GM23338 (cell line): ENCODE results near the gene NRXN2. TPM values are rescaled to one million over a fixed set of nuclear protein-coding genes. Genes with fewer than 3 reads are reported as not detected.
A peak's percentile ranks its signal among the peaks of the same experiment; 100 is the strongest.

Experiments used
- ATAC-seq: fragments of 200-7000 bp; cut with Tn5 transposase; 3 replicates; pipeline ENCODE4 v1.9.1; 2020
- DNase-seq: peaks from one replicate; pipeline ENCODE4 v3.0.0-alpha.2; 2015; ENCODE audit warnings: low spot score
- H2AFZ ChIP-seq: fragments of 200-600 bp; sonication (generic); 2 replicates; pipeline ENCODE4 v1.8.0; 2016; ENCODE audit warnings: antibody characterized with exemption, mild to moderate bottlenecking, moderate library complexity
- H3F3A ChIP-seq: fragments of 200-600 bp; sonication (generic); replicated peaks from 2 replicates; pipeline ENCODE4 v1.8.0; 2017; ENCODE audit warnings: antibody characterized with exemption, mixed run types, low read depth
- H3K27ac ChIP-seq: fragments of 200-600 bp; sonication (generic); 2 replicates; pipeline ENCODE4 v1.6.1; 2016; ENCODE audit warnings: low read depth
- H3K27me3 ChIP-seq: fragments of 200-600 bp; sonication (generic); 2 replicates; pipeline ENCODE4 v1.8.0; 2016; ENCODE audit warnings: mild to moderate bottlenecking, mixed run types, moderate library complexity; ENCODE audit not compliant: insufficient read depth
- H3K36me3 ChIP-seq: fragments of 200-600 bp; sonication (generic); 2 replicates; pipeline ENCODE4 v1.8.0; 2016; ENCODE audit warnings: mild to moderate bottlenecking; ENCODE audit not compliant: insufficient read depth
- H3K4me1 ChIP-seq: fragments of 200-600 bp; sonication (generic); 2 replicates; pipeline ENCODE4 v1.8.0; 2016; ENCODE audit warnings: mild to moderate bottlenecking, moderate library complexity; ENCODE audit not compliant: insufficient read depth
- H3K4me2 ChIP-seq: fragments of 200-600 bp; sonication (generic); 2 replicates; pipeline ENCODE4 v1.7.1; 2017; ENCODE audit warnings: mixed run types
- H3K4me3 ChIP-seq: fragments of 200-600 bp; sonication (generic); 2 replicates; pipeline ENCODE4 v1.6.1; 2016; ENCODE audit warnings: mixed run types
- H3K79me2 ChIP-seq: fragments of 200-600 bp; sonication (generic); replicated peaks from 2 replicates; pipeline ENCODE4 v1.8.0; 2017; ENCODE audit warnings: mild to moderate bottlenecking; ENCODE audit not compliant: insufficient read depth
- H3K9me2 ChIP-seq: fragments of 200-600 bp; sonication (generic); 2 replicates; pipeline ENCODE4 v1.8.0; 2017; ENCODE audit not compliant: insufficient read depth
- H4K20me1 ChIP-seq: fragments of 200-600 bp; sonication (generic); replicated peaks from 2 replicates; pipeline ENCODE4 v1.8.0; 2017; ENCODE audit warnings: mild to moderate bottlenecking; ENCODE audit not compliant: insufficient read depth
- H3K27ac Mint-ChIP-seq: 2 replicates; pipeline ENCODE4 v1.8.0; 2020; ENCODE audit warnings: inconsistent platforms, mild to moderate bottlenecking, moderate library complexity, mixed read lengths
- H3K27me3 Mint-ChIP-seq: 3 replicates; pipeline ENCODE4 v1.8.0; 2022; ENCODE audit warnings: low read depth, mild to moderate bottlenecking, moderate library complexity, mixed read lengths, inconsistent platforms; ENCODE audit not compliant: insufficient read depth, poor library complexity
- H3K36me3 Mint-ChIP-seq: 3 replicates; pipeline ENCODE4 v1.8.0; 2021; ENCODE audit warnings: low read depth, mild to moderate bottlenecking, inconsistent platforms, moderate library complexity, mixed read lengths
- H3K4me1 Mint-ChIP-seq: 3 replicates; pipeline ENCODE4 v1.8.0; 2020; ENCODE audit warnings: mild to moderate bottlenecking, inconsistent platforms, mixed read lengths
- H3K4me3 Mint-ChIP-seq: 3 replicates; pipeline ENCODE4 v1.8.0; 2021; ENCODE audit warnings: moderate library complexity, mild to moderate bottlenecking, inconsistent platforms, mixed read lengths
- H3K9me3 Mint-ChIP-seq: 3 replicates; pipeline ENCODE4 v1.8.0; 2020; ENCODE audit warnings: moderate library complexity, mild to moderate bottlenecking, inconsistent platforms, mixed read lengths
- CTCF ChIP-seq, 2 experiments: fragments of 200-600 bp in 1 of 2; sonication (generic) in 1 of 2; conservative IDR thresholded peaks; 2 replicates each; pipeline versions ENCODE4 v1.5.1 to v1.6.1; 2016 to 2017; ENCODE audit warnings: antibody characterized with exemption in 2 of 2, low read depth in 2 of 2, mild to moderate bottlenecking in 2 of 2, moderate library complexity in 1 of 2
- EZH2 ChIP-seq: fragments of 200-600 bp; sonication (generic); IDR thresholded peaks from one replicate; pipeline ENCODE4 v1.8.0; 2017; ENCODE audit warnings: antibody characterized with exemption, mild to moderate bottlenecking, low read depth; ENCODE audit not compliant: unreplicated experiment
- NANOG ChIP-seq: IDR thresholded peaks from 2 replicates; pipeline ENCODE4 v1.6.1; 2016; ENCODE audit warnings: antibody characterized with exemption, borderline replicate concordance
- STAT1 ChIP-seq: IDR thresholded peaks from one replicate; pipeline ENCODE4 v1.6.1; 2016; ENCODE audit warnings: antibody characterized with exemption; ENCODE audit not compliant: unreplicated experiment
- ZNF462 ChIP-seq: fragments of 250-450 bp; sonication (Bioruptor Pico); IDR thresholded peaks from 2 replicates; pipeline ENCODE4 v1.5.0; 2020; ENCODE audit warnings: mild to moderate bottlenecking, moderate library complexity
- polyA plus RNA-seq: library from polyadenylated mRNA; unstranded; fragments of >200 nt; fragmentation: Nextera tagmentation; extraction: Ambion mirVana; gene quantifications from 2 replicates; pipeline ENCODE4 v1.2.1, GENCODE V29; 2016
- total RNA-seq: library from RNA; depleted of rRNA; stranded (reverse); fragments of >200 nt; shearing (Covaris generic); gene quantifications from 2 replicates; pipeline ENCODE4 v1.2.3, GENCODE V29; 2014

NRXN2 gene
- total and polyA plus RNA-seq, 2 experiments from 2014 or later, result 3.4 to 17.0 TPM

GRCh38 chr11:64692764-64693331 is 30.1 kb downstream of the NRXN2 start:
- Histone ChIP-seq H3K4me1 (peaks cover 24% of the 10 kb centered on the region), H3K4me3 (peak overlapping the region; percentile 40), H3F3A (0 out of 2 replicates have a peak, but pooled peaks cover 2% of the 10 kb centered on the region), H3K36me3 (no peaks in the 10 kb centered on the region), H3K4me2 (peak overlapping the region; percentile 74), H2AFZ (peak overlapping the region; percentile 59; the same call in 1 of the 2 replicates), H4K20me1 (no peaks in the 10 kb centered on the region), H3K27ac (no peak overlapping the region), H3K27me3 (no peaks in the 10 kb centered on the region), H3K79me2 (no peaks in the 10 kb centered on the region), H3K9me2 (no peaks in the 10 kb centered on the region)
- DNase-seq (peak; percentile 34), ATAC-seq (peak; percentile 2; the same call in 1 of the 3 replicates)
- peaks cover 17% of the 10 kb centered on the region for H3K27me3 Mint-ChIP-seq
- H3K27ac Mint-ChIP-seq, result no peak overlapping the region
- no peaks in the 10 kb centered on the region; the same call in 2 of the 3 replicates for H3K36me3 Mint-ChIP-seq
- TF ChIP-seq CTCF (conservative IDR thresholded peaks at IDR 0.05; ENCODE audit: low read depth in 2 of 2) (peak in 1 of 2 experiments; percentile 57; a peak in 2 of 4 replicates), NANOG (no peak)
- H3K9me3 Mint-ChIP-seq, result no peaks in the 10 kb centered on the region
- peaks cover 39% of the 10 kb centered on the region for H3K4me1 Mint-ChIP-seq
- H3K4me3 Mint-ChIP-seq, result peak overlapping the region; percentile 55

GRCh38 chr11:64691543-64691942 is 31.5 kb downstream of the NRXN2 start:
- ATAC-seq (no peak), DNase-seq (no peak)
- peaks cover 25% of the 10 kb centered on the region for H3K4me1 ChIP-seq
- no peak overlapping the region for H3K4me3 Mint-ChIP-seq
- H2AFZ ChIP-seq, result no peak overlapping the region
- H3K4me3 ChIP-seq, result no peak overlapping the region
- no peak overlapping the region for H3K4me2 ChIP-seq
- H3K4me1 Mint-ChIP-seq, result peaks cover 44% of the 10 kb centered on the region
- TF ChIP-seq EZH2 (no peak), CTCF (conservative IDR thresholded peaks at IDR 0.05; ENCODE audit: low read depth in 2 of 2) (no peak), STAT1 (no peak)
- H3K79me2 ChIP-seq, result no peaks in the 10 kb centered on the region
- H3K27me3 ChIP-seq, result no peaks in the 10 kb centered on the region
- no peak overlapping the region for H3K27ac ChIP-seq
- no peak overlapping the region for H3K27ac Mint-ChIP-seq
- no peaks in the 10 kb centered on the region for H4K20me1 ChIP-seq
- no peaks in the 10 kb centered on the region; the same call in 2 of the 3 replicates for H3K36me3 Mint-ChIP-seq
- H3K9me2 ChIP-seq, result no peaks in the 10 kb centered on the region
- no peaks in the 10 kb centered on the region for H3K36me3 ChIP-seq
- no peaks in the 10 kb centered on the region for H3K9me3 Mint-ChIP-seq
- peaks cover 14% of the 10 kb centered on the region for H3K27me3 Mint-ChIP-seq
- H3F3A ChIP-seq, result 0 out of 2 replicates have a peak, but pooled peaks cover 2% of the 10 kb centered on the region

DNA sequence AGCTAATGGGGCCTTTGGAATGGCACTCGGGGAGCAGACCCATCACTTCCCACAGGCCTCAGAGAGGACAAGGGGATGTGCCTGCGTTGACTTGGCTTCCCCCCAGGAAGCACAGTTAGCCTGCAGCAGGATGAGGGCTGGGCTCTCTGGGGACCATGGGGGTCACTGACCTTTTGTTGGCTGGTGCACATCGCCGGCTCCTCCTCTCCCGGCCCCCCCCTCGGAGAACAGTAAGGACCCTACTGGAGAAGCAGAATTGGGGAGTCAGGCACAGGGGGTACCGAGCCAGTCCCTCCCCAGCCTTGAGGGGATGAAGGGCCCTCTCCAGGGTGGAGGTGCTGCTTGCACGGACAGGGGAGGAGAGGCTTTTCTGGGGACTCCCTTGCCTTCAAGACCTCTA is 32.8 kb downstream of the NRXN2 start:
- H4K20me1 ChIP-seq, result no peaks in the 10 kb centered on the region
- H3K79me2 ChIP-seq, result no peaks in the 10 kb centered on the region
- H3K4me1 Mint-ChIP-seq, result peaks cover 44% of the 10 kb centered on the region
- no peak overlapping the region for H3K4me2 ChIP-seq
- no peak overlapping the region for H3K4me3 ChIP-seq
- no peak overlapping the region for H3K4me3 Mint-ChIP-seq
- H3K27ac ChIP-seq, result no peak overlapping the region
- H3K36me3 ChIP-seq, result no peaks in the 10 kb centered on the region
- DNase-seq (no peak), ATAC-seq (no peak)
- H3K27me3 Mint-ChIP-seq, result peaks cover 15% of the 10 kb centered on the region
- no peak overlapping the region for H2AFZ ChIP-seq
- H3K4me1 ChIP-seq, result peaks cover 25% of the 10 kb centered on the region
- no peaks in the 10 kb centered on the region for H3K9me3 Mint-ChIP-seq
- H3F3A ChIP-seq, result 0 out of 2 replicates have a peak, but pooled peaks cover 2% of the 10 kb centered on the region
- H3K9me2 ChIP-seq, result no peaks in the 10 kb centered on the region
- no peak overlapping the region for H3K27ac Mint-ChIP-seq
- no peaks in the 10 kb centered on the region; the same call in 2 of the 3 replicates for H3K36me3 Mint-ChIP-seq
- no peaks in the 10 kb centered on the region for H3K27me3 ChIP-seq
- no peak for TF ChIP-seq STAT1
- TF ChIP-seq ZNF462 (CRISPR knock-in tag), result no peak
